ENCODE data around the gene HS6ST1.

GRCh38 chr2:128354726-128355470, 36.2 kb upstream of the HS6ST1 start:
- TF ChIP-seq CTCF (IDR thresholded peaks at IDR 0.05; ENCODE audit: insufficient read depth, low read length): no peak
- TF ChIP-seq POLR2AphosphoS5 (IDR thresholded peaks at IDR 0.05; ENCODE audit: low read depth): no peak
- no peak for TF ChIP-seq REST (IDR thresholded peaks at IDR 0.05; ENCODE audit: insufficient replicate concordance, low read depth)
- TF ChIP-seq GABPA (IDR thresholded peaks at IDR 0.05; ENCODE audit: low read depth): no peak

All from HL-60 (cell line).